NCI-H748 (cell line): ENCODE measurements around the gene ATXN10.

ENCODE experiments used
- DNase-seq: peaks from one replicate; lab custom pipeline; 2025; ENCODE audit not compliant: unreplicated experiment; lab: John Stamatoyannopoulos, UW

The ATXN10 gene

GRCh38 chr22:45871721-45872120, 200.1 kb downstream of the ATXN10 start:
- DNase-seq, result no peak

- no peak for DNase-seq
Observed at GRCh38 chr22:45872659-45873263, 201.1 kb downstream of the ATXN10 start.

GRCh38 chr22:45876136-45877035, 204.8 kb downstream of the ATXN10 start:
- no peak for DNase-seq

GRCh38 chr22:45877036-45877380, 205.4 kb downstream of the ATXN10 start:
- DNase-seq, result no peak

GRCh38 chr22:45877651-45878050, 206.0 kb downstream of the ATXN10 start:
- DNase-seq, result no peak

GRCh38 chr22:45878051-45878781, 206.6 kb downstream of the ATXN10 start:
- peak; percentile 88 for DNase-seq

GRCh38 chr22:45878901-45879551, 207.4 kb downstream of the ATXN10 start:
- DNase-seq, result peak; percentile 75

GRCh38 chr22:45879552-45879949, 207.9 kb downstream of the ATXN10 start:
- DNase-seq, result no peak

GRCh38 chr22:45880091-45880715, 208.6 kb downstream of the ATXN10 start:
- no peak for DNase-seq

- peak; percentile 14 for DNase-seq
Observed at GRCh38 chr22:45880716-45881523, 209.3 kb downstream of the ATXN10 start.

- DNase-seq, result no peak
Observed at GRCh38 chr22:45881524-45881875, 209.9 kb downstream of the ATXN10 start.

GRCh38 chr22:45882881-45883810, 211.5 kb downstream of the ATXN10 start:
- no peak for DNase-seq

GRCh38 chr22:45883811-45884170, 212.2 kb downstream of the ATXN10 start:
- DNase-seq, result no peak

GRCh38 chr22:45884201-45885062, 212.8 kb downstream of the ATXN10 start:
- no peak for DNase-seq

- no peak for DNase-seq
Observed at GRCh38 chr22:45885171-45885840, 213.7 kb downstream of the ATXN10 start.

GRCh38 chr22:45885941-45886395, 214.3 kb downstream of the ATXN10 start:
- DNase-seq, result no peak

GRCh38 chr22:45886540-45886939, 214.9 kb downstream of the ATXN10 start:
- no peak for DNase-seq
